GM21381 (cell line): ENCODE measurements around the gene DCLK3.

Experiments used
- ATAC-seq: cut with Tn5 transposase; IDR thresholded peaks from one replicate; pipeline ENCODE4 v1.9.1; 2021; ENCODE audit warnings: mild to moderate bottlenecking, moderate library complexity; ENCODE audit not compliant: unreplicated experiment

Gene DCLK3

DNA sequence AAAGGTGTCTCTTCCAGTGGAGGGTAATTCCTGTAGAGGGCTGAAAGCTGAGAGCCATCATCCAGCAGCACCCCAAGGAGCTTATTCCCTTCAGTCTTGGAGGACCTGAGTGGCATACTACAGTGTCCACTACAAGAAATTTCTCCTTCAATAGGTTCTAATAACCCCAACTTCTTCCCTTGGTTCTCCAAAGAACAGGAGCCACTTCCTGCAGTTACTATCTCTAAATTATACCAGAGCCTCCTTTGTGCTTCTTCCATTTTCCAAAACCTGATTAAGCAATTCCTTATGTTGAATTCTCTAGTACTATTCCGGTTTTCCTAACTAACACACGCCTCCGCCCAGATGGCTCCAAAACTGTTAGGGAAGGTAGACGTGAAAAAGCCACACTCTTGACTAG is 50.4 kb downstream of the DCLK3 start:
- ATAC-seq = no peak

DNA sequence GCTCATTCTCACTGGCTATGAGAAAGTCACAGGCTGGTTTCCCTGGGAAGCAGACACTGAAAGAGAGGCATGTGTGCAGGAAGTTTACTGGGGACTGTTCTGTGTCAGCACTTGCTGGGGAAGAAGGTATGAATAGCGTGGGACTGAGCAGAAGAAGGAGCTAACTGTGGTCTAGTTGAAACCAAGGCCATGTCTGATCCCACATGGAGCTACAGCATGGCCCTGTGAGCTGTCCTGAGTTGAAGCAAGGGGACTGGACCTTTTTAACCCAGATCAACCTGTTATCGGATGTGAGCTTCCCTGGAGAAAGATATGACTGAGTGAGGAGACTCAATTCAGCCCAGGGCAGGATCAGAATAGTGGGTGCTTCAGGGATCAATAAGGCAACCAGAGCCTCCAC is 53.7 kb downstream of the DCLK3 start:
- ATAC-seq = no peak

DNA sequence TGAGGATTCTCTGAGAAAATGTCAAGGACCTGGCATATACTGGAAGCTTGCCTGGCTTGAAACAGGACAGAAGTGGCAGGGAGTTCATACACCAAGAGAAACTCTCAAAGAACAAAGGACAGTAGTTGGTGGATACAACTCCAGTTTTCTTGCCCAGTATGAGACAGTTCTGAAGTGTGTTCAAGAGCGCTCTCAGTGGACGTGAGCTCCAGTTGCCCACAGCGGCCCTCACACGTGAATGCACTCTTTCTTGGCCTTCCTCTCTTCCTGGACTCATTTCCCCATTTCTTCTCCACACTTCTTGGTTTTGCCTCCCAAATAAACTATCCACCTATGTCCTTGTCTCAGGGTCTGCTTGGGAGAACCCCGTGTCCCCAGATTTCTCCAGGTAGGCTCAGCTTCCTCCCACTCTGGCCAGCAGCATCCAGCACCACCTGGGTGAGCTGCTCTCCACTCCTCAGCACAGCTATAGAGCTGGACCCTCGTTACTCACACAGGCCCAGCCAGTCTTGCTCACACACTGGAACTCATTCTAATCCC is 54.5 kb downstream of the DCLK3 start:
- no peak for ATAC-seq

DNA sequence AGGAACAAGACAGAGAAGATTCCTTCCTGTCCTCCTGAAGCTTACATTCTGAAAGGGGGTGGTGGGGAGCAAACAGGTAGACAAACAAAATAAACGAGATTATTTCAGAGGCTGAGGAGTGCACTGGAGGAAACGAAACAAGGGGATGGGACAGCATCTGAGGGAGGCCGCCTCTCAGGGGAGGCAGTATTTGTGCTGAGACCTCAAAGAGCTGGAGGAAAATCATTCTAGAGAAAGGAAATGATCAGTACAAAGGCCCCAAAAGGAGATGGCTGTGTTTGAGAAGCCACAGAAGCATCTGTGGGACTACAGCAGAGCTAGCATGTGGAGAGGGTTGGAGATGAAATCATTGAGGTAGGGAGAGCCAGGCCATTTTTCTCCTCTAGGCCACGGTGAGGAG is 55.1 kb downstream of the DCLK3 start:
- no peak for ATAC-seq

DNA sequence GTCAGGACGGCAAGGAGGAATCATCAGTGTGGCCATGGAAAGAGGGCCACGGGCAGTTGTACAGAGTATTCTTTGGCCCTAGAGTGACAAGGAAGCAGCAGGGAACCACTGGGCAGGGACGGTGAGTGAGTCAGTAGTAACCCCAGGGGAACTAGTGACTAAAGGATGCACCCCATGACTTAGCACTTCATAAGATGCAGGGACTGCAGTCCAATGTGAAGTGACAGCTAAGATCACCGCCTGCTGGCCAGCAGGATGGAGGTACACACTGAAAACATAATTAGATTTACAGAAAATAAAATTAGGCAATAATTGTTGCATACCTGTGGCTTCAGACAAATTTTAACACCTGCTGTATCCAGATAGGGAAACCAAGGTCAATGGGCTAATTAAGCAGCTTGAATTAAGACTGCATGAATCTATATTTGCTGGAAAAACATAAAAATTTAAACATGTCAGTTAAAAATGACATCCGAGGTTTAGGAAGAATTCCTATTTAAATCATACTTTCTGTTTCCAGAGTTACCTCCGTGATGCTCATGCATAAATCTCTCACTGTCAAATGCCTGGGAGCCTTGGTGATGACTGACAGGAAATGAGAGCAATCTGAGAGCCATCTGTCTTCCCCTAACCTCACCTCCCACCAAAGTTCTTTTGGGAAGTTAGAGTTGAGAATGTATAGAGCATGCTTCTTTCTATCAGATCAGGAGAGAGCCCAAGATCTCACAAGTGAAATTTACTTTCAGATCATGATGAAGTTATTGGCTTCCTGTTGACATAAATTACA is 56.5 kb downstream of the DCLK3 start:
- no peak for ATAC-seq

DNA sequence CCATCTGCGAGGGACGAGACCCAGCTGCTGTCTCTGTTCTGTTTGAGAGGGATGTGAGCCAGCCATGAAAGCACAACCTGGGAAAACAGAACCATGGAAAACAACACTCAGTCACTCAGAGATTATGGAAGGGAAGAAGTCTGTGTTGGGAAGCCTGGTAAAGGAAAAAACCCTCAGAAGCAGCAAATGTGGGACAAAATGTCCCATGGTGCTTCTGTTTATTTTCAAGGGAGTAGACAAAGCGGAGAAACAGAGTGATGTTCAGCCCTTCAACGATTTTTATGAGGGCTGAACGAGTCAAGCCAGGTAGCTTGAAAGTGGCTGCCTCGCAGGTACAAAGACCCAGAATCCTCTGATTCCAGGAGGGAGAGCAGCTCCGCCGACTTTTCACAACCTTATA is 59.3 kb downstream of the DCLK3 start:
- no peak for ATAC-seq

DNA sequence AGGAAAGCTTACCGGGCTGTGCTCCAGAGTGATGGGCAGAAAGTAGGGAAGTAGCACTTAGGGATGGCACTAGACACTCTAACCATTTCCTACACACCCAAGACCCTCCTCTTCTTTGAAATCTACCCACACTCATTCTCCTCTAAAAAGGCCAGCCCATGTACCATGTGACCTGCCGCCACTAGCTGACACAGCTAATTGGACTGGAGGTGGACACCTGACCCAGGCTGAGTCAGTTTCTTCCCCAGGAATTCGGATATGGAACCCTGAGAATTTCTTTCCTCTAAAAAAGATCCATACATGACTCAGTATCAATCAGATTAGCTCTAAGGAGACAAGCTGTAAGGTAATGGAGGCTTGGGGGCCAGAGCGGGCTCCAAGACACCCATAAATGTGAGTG is 60.1 kb downstream of the DCLK3 start:
- ATAC-seq = no peak

DNA sequence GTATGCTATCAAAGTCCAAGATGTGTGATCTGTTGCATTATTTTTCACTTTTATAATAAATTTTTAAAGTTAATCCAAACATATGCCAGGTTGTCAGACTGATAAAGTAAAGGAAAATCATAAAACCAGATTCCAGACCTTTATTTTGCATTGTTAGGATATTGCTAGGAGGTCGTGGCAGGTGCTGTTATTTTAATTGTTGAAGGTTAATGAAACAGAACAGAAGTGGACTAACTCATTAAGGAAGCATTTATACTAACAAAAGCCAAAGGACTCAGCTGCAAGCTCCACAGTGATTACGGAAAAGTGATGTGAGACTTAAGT is 63.1 kb downstream of the DCLK3 start:
- ATAC-seq = no peak

DNA sequence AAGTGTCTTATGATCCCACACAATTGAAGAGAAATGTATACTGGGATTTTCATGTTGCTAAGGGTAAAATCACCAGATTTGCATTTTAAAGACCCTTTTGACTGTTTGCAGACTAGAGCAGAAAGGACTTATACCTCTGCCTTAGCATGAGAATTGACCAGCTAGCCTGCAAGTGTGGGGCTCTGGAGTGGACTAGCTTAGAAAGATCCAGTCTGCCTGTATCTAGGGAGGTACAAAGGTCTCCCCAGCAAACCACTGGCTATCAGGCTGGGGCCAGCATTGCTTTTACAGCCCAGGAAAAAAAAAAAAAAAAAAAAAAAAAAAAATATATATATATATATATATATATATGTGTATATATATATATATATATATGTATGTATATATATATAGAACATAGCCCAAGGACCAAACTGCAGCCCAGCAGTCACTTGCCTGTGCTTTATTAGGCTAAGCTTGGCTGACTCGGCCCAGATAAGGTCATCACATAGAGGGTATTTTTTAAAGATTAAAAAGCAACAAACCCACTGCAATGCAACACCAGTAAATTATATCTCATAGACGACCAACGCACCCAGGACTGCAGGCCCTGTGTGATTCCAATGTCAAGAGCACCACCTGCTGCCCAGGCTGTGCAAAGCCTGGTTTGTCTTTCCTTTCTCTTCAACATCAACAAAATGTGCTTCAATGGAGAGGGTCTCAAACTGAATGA is 63.7 kb downstream of the DCLK3 start:
- ATAC-seq = peak; percentile 82

DNA sequence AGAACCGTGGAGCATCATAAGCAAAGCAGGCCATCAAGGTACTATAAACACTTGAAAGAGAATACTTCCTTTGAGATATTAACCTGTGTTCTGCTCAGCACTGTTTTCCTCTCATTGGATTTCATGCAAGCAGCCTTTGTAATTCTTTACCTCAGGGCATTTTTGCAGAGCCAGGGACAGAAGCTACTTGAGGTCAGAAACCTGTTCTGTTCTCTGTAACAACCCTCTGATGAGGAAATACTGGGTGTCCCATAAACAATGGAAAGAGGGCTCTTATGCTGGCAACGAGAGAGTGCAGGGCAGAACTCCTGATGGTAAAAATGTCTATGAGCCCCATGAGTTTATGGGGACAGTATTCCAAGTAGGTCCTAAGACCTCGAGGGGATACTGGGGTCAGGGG is 66.0 kb downstream of the DCLK3 start:
- no peak for ATAC-seq

DNA sequence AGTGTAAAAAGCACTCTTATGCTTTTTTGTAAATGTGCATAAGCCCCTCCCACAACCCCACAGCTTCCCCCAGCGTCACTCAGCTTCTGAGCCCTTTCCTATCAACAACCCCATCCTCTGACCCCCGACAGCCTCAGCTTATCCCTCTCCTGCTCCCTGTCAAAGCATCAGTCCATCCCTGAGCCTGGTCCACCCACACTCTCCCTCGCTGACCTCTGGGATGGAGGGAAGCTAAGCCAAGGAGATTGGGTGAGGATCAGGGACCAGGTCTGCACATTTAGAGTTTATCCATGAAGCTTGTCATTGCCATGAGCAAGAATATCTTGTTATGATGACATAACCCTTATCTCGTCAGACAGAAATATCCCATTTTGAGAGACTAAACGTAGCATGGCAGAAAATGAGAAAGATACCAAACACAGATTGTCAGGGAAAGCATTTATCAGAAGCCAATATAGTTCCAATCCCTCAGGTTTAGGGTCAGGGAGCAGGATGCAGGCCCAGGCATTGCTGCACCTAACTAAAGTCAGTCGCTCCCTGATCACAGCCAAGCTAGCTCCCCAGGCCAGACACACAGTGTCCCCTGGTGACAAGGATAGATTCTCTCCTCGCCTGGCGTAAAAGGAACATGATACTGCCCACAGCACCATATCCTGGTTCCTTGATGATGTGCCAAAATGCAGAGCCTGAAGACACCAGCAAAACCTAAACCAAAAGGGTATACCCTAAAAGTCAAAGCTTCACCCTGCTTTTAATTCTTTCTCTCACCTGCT is 66.9 kb downstream of the DCLK3 start:
- ATAC-seq = no peak

DNA sequence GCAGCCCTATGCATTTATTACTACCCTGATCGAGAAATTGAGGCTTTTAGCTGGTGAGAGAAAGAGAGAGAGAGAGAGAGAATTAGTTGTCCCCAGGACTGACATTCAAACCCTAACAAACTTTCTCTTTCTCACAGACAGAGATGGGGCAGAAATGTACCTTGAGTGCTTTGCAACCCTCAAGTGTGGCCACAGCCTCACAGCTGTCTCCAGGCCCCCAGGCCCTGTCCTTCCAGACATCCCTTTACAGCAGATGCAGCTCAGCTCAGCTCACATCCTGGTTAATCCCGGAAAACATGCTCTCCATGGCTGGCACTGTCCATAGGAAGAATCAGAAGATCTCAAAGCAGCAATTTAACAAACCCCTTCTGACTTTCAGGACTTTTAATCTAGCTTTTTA is 67.6 kb downstream of the DCLK3 start:
- no peak for ATAC-seq

DNA sequence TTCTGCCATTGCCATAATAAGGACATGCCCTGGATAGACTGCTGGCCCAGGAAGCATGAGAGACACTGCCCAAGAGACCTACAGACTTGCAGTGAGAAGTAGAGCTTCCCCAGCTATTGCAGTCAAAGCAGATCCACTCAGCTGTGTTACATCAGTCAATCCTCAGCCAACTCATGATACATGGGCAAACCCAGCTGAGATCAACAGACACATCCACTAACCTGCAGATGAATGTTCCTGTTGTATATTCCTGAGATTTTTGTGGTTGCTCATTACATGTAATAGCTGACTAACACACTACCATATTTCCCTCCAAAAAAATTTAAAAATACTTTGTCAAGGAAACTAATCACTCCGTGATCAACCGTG is 68.6 kb downstream of the DCLK3 start:
- ATAC-seq = no peak

DNA sequence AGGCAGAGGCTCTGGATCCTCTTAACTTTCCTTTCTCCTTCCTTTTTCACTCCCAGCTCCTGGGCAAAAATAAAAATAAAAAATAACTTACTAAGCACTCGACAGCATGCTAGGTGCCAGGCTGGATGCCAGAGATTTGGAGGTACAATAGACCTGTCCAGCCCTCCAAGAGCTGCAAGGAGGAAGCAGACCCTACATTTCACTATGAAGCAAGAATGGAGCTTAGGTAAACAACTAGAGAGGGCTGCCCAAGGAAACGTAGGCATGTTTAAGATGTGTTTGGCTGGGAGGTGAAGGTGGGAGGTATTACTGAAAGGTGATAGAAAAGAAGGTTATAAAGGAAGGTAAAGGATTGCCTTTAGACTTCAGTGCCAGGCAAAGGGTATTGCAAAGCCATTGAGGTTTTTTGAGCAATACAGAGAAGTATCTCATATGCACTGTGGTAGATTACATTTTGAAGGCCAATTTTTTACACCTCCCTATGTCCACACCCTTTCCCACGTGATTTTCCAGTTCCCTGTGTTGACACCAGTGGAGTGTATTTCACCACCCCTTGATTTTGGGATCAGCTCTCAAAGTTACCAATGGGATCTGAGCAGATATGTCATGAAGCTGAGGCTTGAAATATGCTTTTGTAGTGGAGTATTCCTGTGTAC is 69.1 kb downstream of the DCLK3 start:
- ATAC-seq = no peak

DNA sequence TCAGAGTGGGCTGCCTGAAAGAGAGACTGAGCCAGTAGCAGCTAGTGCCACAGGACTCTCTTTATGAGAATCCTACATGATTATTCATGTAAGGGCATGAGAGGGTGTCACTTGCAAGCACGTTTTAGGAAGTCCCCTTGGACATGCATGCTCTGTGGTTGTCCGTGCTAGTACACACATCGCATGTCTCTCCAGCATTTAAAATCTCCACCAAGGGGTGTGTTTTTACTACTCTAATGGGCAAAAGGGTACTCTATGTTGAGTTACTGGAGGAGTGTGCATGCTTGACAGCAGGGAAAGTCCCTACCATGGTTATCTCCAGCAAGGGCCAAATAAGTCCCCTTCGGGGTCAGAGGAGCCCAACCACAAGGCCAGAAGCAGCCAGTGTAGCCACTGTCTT is 70.7 kb downstream of the DCLK3 start:
- ATAC-seq = no peak

DNA sequence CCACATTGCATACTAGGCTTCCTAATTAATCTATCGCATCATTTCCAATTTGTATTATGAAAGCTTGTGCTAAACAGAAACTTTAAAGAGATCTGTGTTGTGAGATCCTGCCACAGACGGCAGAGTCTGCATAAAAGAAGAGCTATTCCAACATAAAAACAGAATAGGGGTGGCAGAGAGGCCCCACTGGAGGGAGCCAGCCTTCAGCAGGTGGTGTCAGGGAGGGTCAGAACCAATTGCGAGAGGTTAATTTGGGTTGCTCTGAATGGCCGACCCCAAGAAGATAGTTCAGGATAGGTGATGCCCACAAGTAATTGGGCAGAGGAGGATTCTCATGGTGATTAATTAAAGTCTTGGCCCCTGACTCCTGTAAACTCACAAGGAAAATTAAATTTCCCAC is 74.8 kb downstream of the DCLK3 start:
- ATAC-seq = no peak

DNA sequence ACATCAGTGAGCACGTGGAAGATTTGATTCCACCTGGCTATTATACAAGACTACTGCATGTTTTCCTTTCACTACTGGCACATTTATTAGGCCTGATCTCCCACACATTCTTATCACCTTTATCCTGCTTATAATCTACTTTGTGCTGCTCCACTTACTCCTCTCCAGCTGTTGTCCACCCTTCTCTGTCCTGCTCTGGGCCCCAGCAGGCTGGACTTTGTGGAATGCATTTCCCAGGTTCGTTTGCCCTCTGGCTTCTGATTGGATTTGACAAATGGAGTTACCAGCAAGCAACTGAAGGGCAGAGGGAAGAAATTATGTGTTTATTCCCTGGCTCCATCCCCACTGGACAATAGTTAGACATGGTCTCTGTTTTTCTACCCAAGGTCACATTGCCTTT is 75.5 kb downstream of the DCLK3 start:
- no peak for ATAC-seq

DNA sequence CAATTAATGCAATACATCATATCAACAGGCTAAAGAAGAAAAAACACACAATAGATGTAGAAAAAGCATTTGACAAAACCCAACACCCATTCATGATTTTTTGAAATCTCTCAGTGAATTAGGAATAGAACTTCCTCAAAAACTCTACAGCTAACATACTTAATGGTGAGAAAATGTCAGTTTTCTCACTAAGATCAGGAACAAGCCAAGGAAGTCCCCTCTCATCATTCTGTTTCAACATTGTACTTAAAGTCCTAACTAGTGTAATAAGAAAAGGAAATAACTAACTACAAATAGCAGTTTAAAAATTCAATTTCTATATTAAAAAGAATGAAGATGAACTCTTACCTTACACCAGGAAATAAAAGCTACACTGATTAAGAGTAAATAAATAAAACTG is 77.8 kb downstream of the DCLK3 start:
- ATAC-seq = no peak

DNA sequence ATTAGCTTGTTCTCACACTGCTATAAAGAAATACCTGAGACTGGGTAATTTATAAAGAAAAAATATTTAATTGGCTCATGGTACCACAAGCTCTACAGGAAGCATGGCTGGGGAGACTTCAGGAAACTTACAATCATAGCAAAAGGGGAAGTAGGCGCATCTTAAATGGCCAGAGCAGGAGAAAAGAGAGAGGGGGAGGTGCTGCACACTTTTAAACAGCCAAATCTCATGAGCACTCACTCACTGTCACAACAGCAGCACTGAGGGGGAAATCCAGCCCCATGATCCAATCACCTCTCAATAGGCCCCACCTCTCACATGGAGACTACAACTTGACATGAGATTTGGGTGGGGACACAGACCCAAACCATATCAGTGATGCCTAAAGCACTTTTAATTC is 82.5 kb downstream of the DCLK3 start:
- ATAC-seq = no peak

DNA sequence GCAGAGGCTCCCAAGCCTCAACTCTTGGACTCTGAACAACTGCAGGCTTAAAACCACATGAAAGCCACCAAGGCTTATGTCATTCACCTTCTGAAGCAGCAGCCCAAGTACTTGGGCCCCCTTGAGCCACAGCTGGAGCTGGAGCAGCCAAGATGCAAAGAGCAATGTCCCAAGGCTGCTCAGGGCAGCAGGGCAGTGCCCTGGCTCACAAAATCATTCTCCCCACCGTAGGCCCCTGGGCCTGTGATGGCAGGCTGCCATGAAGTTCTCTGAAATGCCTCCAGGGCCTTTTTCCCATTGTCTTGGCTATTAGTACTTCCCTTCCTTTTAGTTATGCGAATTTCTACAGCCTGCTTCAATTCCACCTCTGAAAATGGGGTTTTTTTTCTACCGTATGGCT is 83.4 kb downstream of the DCLK3 start:
- no peak for ATAC-seq
